Transverse colon (tissue), 4 donors: ENCODE data around the gene SH3GLB2.

Experiments used
- EP300 ChIP-seq: sonication (generic); formaldehyde crosslinking; IDR thresholded peaks from one replicate; pipeline ENCODE4 v1.6.1; 2017; ENCODE audit warnings: antibody characterized with exemption, low read depth
- POLR2AphosphoS5 ChIP-seq, 3 donors: sonication (generic); formaldehyde crosslinking; IDR thresholded peaks; one replicate each; pipeline ENCODE4 v1.6.1; 2016; ENCODE audit warnings: antibody characterized with exemption in 3 of 3
- TF ChIP-seq, protein P1 (sequence below), 5 experiments: fragments of 200-600 bp in 3 of 5; fragments of 450-650 bp in 2 of 5; sonication (generic) in 3 of 5; IDR thresholded peaks; 1 replicate in 2 of 5; 2 replicates in 3 of 5; pipeline ENCODE4 v1.5.1; 2016 to 2017; ENCODE audit warnings: antibody characterized with exemption in 5 of 5, inconsistent platforms in 3 of 5, mild to moderate bottlenecking in 2 of 5, moderate library complexity in 1 of 5

- TF ChIP-seq, protein P1, sequence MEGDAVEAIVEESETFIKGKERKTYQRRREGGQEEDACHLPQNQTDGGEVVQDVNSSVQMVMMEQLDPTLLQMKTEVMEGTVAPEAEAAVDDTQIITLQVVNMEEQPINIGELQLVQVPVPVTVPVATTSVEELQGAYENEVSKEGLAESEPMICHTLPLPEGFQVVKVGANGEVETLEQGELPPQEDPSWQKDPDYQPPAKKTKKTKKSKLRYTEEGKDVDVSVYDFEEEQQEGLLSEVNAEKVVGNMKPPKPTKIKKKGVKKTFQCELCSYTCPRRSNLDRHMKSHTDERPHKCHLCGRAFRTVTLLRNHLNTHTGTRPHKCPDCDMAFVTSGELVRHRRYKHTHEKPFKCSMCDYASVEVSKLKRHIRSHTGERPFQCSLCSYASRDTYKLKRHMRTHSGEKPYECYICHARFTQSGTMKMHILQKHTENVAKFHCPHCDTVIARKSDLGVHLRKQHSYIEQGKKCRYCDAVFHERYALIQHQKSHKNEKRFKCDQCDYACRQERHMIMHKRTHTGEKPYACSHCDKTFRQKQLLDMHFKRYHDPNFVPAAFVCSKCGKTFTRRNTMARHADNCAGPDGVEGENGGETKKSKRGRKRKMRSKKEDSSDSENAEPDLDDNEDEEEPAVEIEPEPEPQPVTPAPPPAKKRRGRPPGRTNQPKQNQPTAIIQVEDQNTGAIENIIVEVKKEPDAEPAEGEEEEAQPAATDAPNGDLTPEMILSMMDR (IDR thresholded peaks at IDR 0.05), result no peak
- TF ChIP-seq EP300, result no peak
- no peak for TF ChIP-seq POLR2AphosphoS5 (IDR thresholded peaks at IDR 0.05)
Measured at GRCh38 chr9:128969491-128969890, 58.6 kb downstream of the SH3GLB2 start.
